Measurements from ENCODE around the gene PATJ.

DNA sequence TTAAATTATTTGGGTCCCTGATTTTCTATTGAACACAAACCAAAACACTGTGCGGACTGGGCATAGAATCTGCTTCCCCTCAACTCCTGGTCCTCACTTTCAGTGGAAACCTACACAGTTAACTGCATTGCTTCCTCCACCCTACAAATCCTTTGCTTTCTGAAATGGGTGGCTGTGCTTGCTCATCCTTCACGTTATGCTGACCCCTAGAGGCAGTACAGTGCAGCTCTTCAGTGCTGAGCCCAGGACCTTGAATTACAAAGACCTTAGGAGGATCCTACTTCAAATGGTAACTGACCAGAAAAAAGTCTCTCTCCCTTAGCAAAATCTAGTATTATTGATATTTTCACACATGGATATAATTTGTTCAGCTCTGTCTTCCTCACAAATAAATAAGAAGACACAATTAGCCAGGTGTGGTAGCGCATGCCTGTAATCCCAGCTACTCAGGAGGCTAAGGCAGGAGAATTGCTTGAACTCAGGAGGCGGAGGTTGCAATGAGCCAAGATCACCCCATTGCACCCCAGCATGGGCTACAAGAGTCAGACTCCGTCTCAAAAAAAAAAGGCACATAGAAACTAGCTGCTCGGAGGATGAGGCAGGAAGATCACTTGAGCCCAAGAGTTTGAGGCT, 388.9 kb downstream of the PATJ start:
- TF ChIP-seq, protein P1, sequence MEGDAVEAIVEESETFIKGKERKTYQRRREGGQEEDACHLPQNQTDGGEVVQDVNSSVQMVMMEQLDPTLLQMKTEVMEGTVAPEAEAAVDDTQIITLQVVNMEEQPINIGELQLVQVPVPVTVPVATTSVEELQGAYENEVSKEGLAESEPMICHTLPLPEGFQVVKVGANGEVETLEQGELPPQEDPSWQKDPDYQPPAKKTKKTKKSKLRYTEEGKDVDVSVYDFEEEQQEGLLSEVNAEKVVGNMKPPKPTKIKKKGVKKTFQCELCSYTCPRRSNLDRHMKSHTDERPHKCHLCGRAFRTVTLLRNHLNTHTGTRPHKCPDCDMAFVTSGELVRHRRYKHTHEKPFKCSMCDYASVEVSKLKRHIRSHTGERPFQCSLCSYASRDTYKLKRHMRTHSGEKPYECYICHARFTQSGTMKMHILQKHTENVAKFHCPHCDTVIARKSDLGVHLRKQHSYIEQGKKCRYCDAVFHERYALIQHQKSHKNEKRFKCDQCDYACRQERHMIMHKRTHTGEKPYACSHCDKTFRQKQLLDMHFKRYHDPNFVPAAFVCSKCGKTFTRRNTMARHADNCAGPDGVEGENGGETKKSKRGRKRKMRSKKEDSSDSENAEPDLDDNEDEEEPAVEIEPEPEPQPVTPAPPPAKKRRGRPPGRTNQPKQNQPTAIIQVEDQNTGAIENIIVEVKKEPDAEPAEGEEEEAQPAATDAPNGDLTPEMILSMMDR (IDR thresholded peaks at IDR 0.05): peak; percentile 59 to 75 (median 66)
- TF ChIP-seq POLR2AphosphoS5 (IDR thresholded peaks at IDR 0.05) (no peak), POLR2A (IDR thresholded peaks at IDR 0.05) (no peak)
